Osteocyte (in vitro differentiated cells): ENCODE data around the gene FOXI1. TPM values are rescaled to one million over a fixed set of nuclear protein-coding genes. Genes with fewer than 3 reads are reported as not detected.

Experiments used
- DNase-seq: peaks from one replicate; pipeline ENCODE4 v3.0.0; 2021; ENCODE audit warnings: mixed read lengths; ENCODE audit not compliant: unreplicated experiment; ENCODE audit errors: extremely low spot score
- H3K27ac Mint-ChIP-seq: one replicate; pipeline ENCODE4 v1.8.0; 2021; ENCODE audit warnings: mild to moderate bottlenecking, mixed read lengths; ENCODE audit not compliant: unreplicated experiment
- H3K27me3 Mint-ChIP-seq: one replicate; pipeline ENCODE4 v1.8.0; 2021; ENCODE audit warnings: mixed read lengths; ENCODE audit not compliant: unreplicated experiment
- H3K36me3 Mint-ChIP-seq: one replicate; pipeline ENCODE4 v1.8.0; 2021; ENCODE audit warnings: mixed read lengths; ENCODE audit not compliant: unreplicated experiment
- H3K4me1 Mint-ChIP-seq: one replicate; pipeline ENCODE4 v1.8.0; 2021; ENCODE audit warnings: mixed read lengths; ENCODE audit not compliant: unreplicated experiment
- H3K4me3 Mint-ChIP-seq: one replicate; pipeline ENCODE4 v1.8.0; 2021; ENCODE audit warnings: mild to moderate bottlenecking, moderate library complexity, mixed read lengths; ENCODE audit not compliant: unreplicated experiment
- H3K9me3 Mint-ChIP-seq: one replicate; pipeline ENCODE4 v1.8.0; 2021; ENCODE audit warnings: mixed read lengths; ENCODE audit not compliant: unreplicated experiment
- CTCF ChIP-seq: fragments of 200-600 bp; sonication (generic); IDR thresholded peaks from 2 replicates; pipeline ENCODE4 v1.5.0; 2021; ENCODE audit warnings: antibody characterized with exemption, mild to moderate bottlenecking, moderate library complexity
- total RNA-seq: library from RNA; stranded (reverse); gene quantifications from 2 replicates; pipeline ENCODE4 v1.2.1, GENCODE V29; 2021

FOXI1 gene
- total RNA-seq, 1 donor from 2014 or later, result not detected

- Mint-ChIP-seq H3K27me3 (peaks cover 8% of the 10 kb centered on the region), H3K27ac (no peak overlapping the region)
Measured at GRCh38 chr5:170113522-170113900, 7.8 kb downstream of the FOXI1 start.

GRCh38 chr5:170114271-170114670, 8.6 kb downstream of the FOXI1 start:
- H3K27me3 Mint-ChIP-seq, result peaks cover 11% of the 10 kb centered on the region
- H3K9me3 Mint-ChIP-seq, result peaks cover 5% of the 10 kb centered on the region
- no peak for TF ChIP-seq CTCF
- H3K4me1 Mint-ChIP-seq, result peaks cover 3% of the 10 kb centered on the region
- DNase-seq, result peak; percentile 51
- H3K4me3 Mint-ChIP-seq, result no peak overlapping the region
- H3K27ac Mint-ChIP-seq, result no peak overlapping the region
- H3K36me3 Mint-ChIP-seq, result no peaks in the 10 kb centered on the region

More at GRCh38 chr5:170113522-170113900, 7.8 kb downstream of the FOXI1 start:
- Mint-ChIP-seq H3K4me3 (no peak overlapping the region), H3K36me3 (no peaks in the 10 kb centered on the region), H3K4me1 (peaks cover 3% of the 10 kb centered on the region), H3K9me3 (peaks cover 5% of the 10 kb centered on the region)
- no peak for DNase-seq
- no peak for TF ChIP-seq CTCF

GRCh38 chr5:170115925-170116324, 10.2 kb downstream of the FOXI1 start:
- Mint-ChIP-seq H3K27ac (no peak overlapping the region), H3K27me3 (peaks cover 3% of the 10 kb centered on the region), H3K36me3 (no peaks in the 10 kb centered on the region), H3K4me1 (peaks cover 1% of the 10 kb centered on the region), H3K9me3 (peaks cover 5% of the 10 kb centered on the region), H3K4me3 (no peak overlapping the region)
- TF ChIP-seq CTCF, result no peak
- peak; percentile 6 for DNase-seq

- peak; percentile 72 for DNase-seq
- Mint-ChIP-seq H3K9me3 (peaks cover 5% of the 10 kb centered on the region), H3K4me3 (no peak overlapping the region), H3K36me3 (no peaks in the 10 kb centered on the region), H3K27ac (no peak overlapping the region), H3K27me3 (peaks cover 9% of the 10 kb centered on the region), H3K4me1 (peaks cover 2% of the 10 kb centered on the region)
- no peak for TF ChIP-seq CTCF
Measured at GRCh38 chr5:170117736-170118135, 12.0 kb downstream of the FOXI1 start.

GRCh38 chr5:170120576-170120975, 14.9 kb downstream of the FOXI1 start:
- TF ChIP-seq CTCF, result no peak

More at GRCh38 chr5:170120576-170120975, 14.9 kb downstream of the FOXI1 start:
- Mint-ChIP-seq H3K27me3 (peaks cover 9% of the 10 kb centered on the region), H3K9me3 (peaks cover 9% of the 10 kb centered on the region), H3K36me3 (no peaks in the 10 kb centered on the region), H3K4me1 (peaks cover 2% of the 10 kb centered on the region), H3K27ac (no peak overlapping the region), H3K4me3 (no peak overlapping the region)
- DNase-seq, result peak; percentile 30
